GM12878 (cell line): ENCODE results near the gene OSCP1. TPM values are rescaled to one million over a fixed set of nuclear protein-coding genes. Genes with fewer than 3 reads are reported as not detected.

Source experiments
- ATAC-seq: fragments of 200-7000 bp; cut with Tn5 transposase; 3 replicates; pipeline ENCODE4 v1.9.1; 2020; ENCODE audit warnings: mild to moderate bottlenecking, moderate library complexity
- BruUV-seq: library from RNA; stranded (reverse); fragments of 400-500 nt; replicated peaks from 2 replicates; lab custom pipeline; 2021; lab: Mats Ljungman, UMichigan
- CTCF ChIA-PET: fragments of 300-600 bp; sonication (Branson Sonifier 250); formaldehyde crosslinking; extraction: SDS; loops from one replicate; lab custom pipeline; 2021; ENCODE audit warnings: inconsistent platforms; lab: Yijun Ruan, JAX
- POLR2A ChIA-PET: fragments of 350-600 bp; formaldehyde crosslinking; extraction: SDS; loops from one replicate; lab custom pipeline; 2021; ENCODE audit warnings: inconsistent platforms; lab: Charles Lee
- RAD21 ChIA-PET: fragments of 300-600 bp; sonication (Branson Sonifier 250); formaldehyde crosslinking; loops from one replicate; lab custom pipeline; 2023; ENCODE audit warnings: antibody characterized with exemption; ENCODE audit not compliant: unreplicated experiment; lab: Charles Lee
- SMC1A ChIA-PET: fragments of 300-600 bp; sonication (Branson Sonifier 250); formaldehyde crosslinking; loops from one replicate; lab custom pipeline; 2023; ENCODE audit not compliant: unreplicated experiment, uncharacterized antibody; lab: Charles Lee
- DNase-seq: peaks from one replicate; pipeline ENCODE4 v3.0.0-alpha.2; 2011; ENCODE audit warnings: low read depth, low spot score
- FAIRE-seq: peaks from 3 replicates; lab custom pipeline; 2011; peaks lifted over from hg19 to GRCh38; lab: Jason Lieb, UNC
- H2AFZ ChIP-seq: 2 replicates; pipeline ENCODE4 v1.6.0; 2011; ENCODE audit warnings: low read depth, low read length, control low read depth; ENCODE audit not compliant: control insufficient read depth
- H3K27ac ChIP-seq: 2 replicates; pipeline ENCODE4 v1.5.1; 2011; ENCODE audit warnings: control low read depth; ENCODE audit not compliant: control insufficient read depth, insufficient read depth
- H3K27me3 ChIP-seq, 2 experiments: replicated peaks in 1 of 2; 2 replicates each; pipeline versions ENCODE4 v1.6.0 to v1.6.1; 2011; ENCODE audit warnings: low read length in 1 of 2; ENCODE audit not compliant: control insufficient read depth in 2 of 2, insufficient read depth in 2 of 2
- H3K36me3 ChIP-seq, 2 experiments: 2 replicates each; pipeline ENCODE4 v1.5.1; 2011; ENCODE audit warnings: low read length in 1 of 2; ENCODE audit not compliant: control insufficient read depth in 2 of 2, insufficient read depth in 2 of 2
- H3K4me1 ChIP-seq: 2 replicates; pipeline ENCODE4 v1.6.1; 2011; ENCODE audit warnings: mild to moderate bottlenecking, low read length, moderate library complexity, mixed read lengths; ENCODE audit not compliant: control insufficient read depth, insufficient read depth
- H3K4me2 ChIP-seq: 2 replicates; pipeline ENCODE4 v1.6.0; 2011; ENCODE audit warnings: control low read depth; ENCODE audit not compliant: control insufficient read depth, insufficient read depth
- H3K4me3 ChIP-seq: fragments of 200-600 bp; sonication (generic); 2 replicates; pipeline ENCODE4 v1.5.1; 2016
- H3K79me2 ChIP-seq: 2 replicates; pipeline ENCODE4 v1.6.0; 2011; ENCODE audit warnings: low read length; ENCODE audit not compliant: control insufficient read depth, insufficient read depth
- H3K9ac ChIP-seq: 2 replicates; pipeline ENCODE4 v1.8.0; 2011; ENCODE audit warnings: low read length, control low read depth, mixed read lengths; ENCODE audit not compliant: control insufficient read depth, insufficient read depth
- H3K9me3 ChIP-seq: replicated peaks from 3 replicates; pipeline ENCODE4 v1.5.1; 2011; ENCODE audit warnings: mild to moderate bottlenecking, low read length; ENCODE audit not compliant: control insufficient read depth, insufficient read depth
- H4K20me1 ChIP-seq: 2 replicates; pipeline ENCODE4 v1.6.0; 2011; ENCODE audit not compliant: control insufficient read depth, insufficient read depth
- CHD1 ChIP-seq: IDR thresholded peaks from 2 replicates; pipeline ENCODE4 v1.6.1; 2012; ENCODE audit warnings: low read depth, low read length, improper control_type of control experiment
- ESRRA ChIP-seq: IDR thresholded peaks from 2 replicates; pipeline ENCODE4 v1.6.1; 2012; ENCODE audit warnings: mild to moderate bottlenecking, low read length, improper control_type of control experiment
- JUNB ChIP-seq: IDR thresholded peaks from 2 replicates; pipeline ENCODE4 v1.6.1; 2016; ENCODE audit warnings: antibody characterized with exemption, mild to moderate bottlenecking
- KAT2A ChIP-seq: conservative IDR thresholded peaks from 2 replicates; pipeline ENCODE4 v1.6.1; 2011; ENCODE audit warnings: low read depth, low read length; ENCODE audit not compliant: control insufficient read depth
- NFYB ChIP-seq: IDR thresholded peaks from 2 replicates; pipeline ENCODE4 v1.6.1; 2011; ENCODE audit warnings: low read depth, mild to moderate bottlenecking, low read length, improper control_type of control experiment, moderate library complexity; ENCODE audit not compliant: insufficient read depth
- POLR2AphosphoS5 ChIP-seq: IDR thresholded peaks from 2 replicates; pipeline ENCODE4 v1.6.1; 2011; ENCODE audit warnings: mild to moderate bottlenecking, low read length, inconsistent platforms
- POU2F2 ChIP-seq: IDR thresholded peaks from 3 replicates; pipeline ENCODE4 v1.6.1; 2011; ENCODE audit warnings: low read depth, mild to moderate bottlenecking, low read length, borderline replicate concordance
- RELA ChIP-seq: fragments of 450-650 bp; IDR thresholded peaks from 2 replicates; pipeline ENCODE4 v1.8.0; 2014; ENCODE audit warnings: borderline replicate concordance; ENCODE audit not compliant: partially characterized antibody
- RUNX3 ChIP-seq: IDR thresholded peaks from 2 replicates; pipeline ENCODE4 v1.6.1; 2012; ENCODE audit warnings: low read length, inconsistent platforms
- SMAD5 ChIP-seq: IDR thresholded peaks from 2 replicates; pipeline ENCODE4 v1.6.1; 2016; ENCODE audit warnings: antibody characterized with exemption, low read depth
- SRF ChIP-seq, 2 experiments: IDR thresholded peaks; 2 replicates each; pipeline ENCODE4 v1.6.1; 2011; ENCODE audit warnings: low read depth in 2 of 2, low read length in 2 of 2, mild to moderate bottlenecking in 1 of 2, moderate library complexity in 1 of 2
- YBX1 ChIP-seq: fragments of 450-650 bp; IDR thresholded peaks from 2 replicates; pipeline ENCODE4 v1.6.1; 2016; ENCODE audit warnings: antibody characterized with exemption
- ZBTB40 ChIP-seq: fragments of 450-650 bp; IDR thresholded peaks from 2 replicates; pipeline ENCODE4 v1.6.1; 2016; ENCODE audit warnings: mild to moderate bottlenecking, moderate library complexity, borderline replicate concordance
- ZNF384 ChIP-seq: IDR thresholded peaks from 2 replicates; pipeline ENCODE4 v1.6.1; 2012; ENCODE audit warnings: low read depth, mild to moderate bottlenecking, low read length, improper control_type of control experiment, borderline replicate concordance
- ZSCAN29 ChIP-seq: fragments of 450-650 bp; IDR thresholded peaks from 2 replicates; pipeline ENCODE4 v1.6.1; 2017; ENCODE audit warnings: mild to moderate bottlenecking, moderate library complexity
- WGBS: methylation state at CpG from one replicate; pipeline ENCODE4 v1.1.6; 2016; ENCODE audit warnings: low lambda C conversion rate; ENCODE audit not compliant: insufficient replicate concordance, insufficient coverage; ENCODE audit errors: missing lambda C conversion rate; 5-methylcytosine and 5-hydroxymethylcytosine counted together
- in situ Hi-C: fragments of 300-500 bp; cut with MboI; formaldehyde crosslinking; loops from 9 replicates; pipeline ENCODE4 v1.14.3; 2018; ENCODE audit warnings: mixed read lengths
- intact Hi-C: fragments of 100-400 bp; cut with micrococcal nuclease; formaldehyde crosslinking; loops from one replicate; pipeline ENCODE4 v1.14.2; 2022; ENCODE audit not compliant: unreplicated experiment
- polyA plus RNA-seq, 11 experiments: library from polyadenylated mRNA; depleted of rRNA in 4 of 11; unstranded in 6 of 11; stranded (reverse) in 5 of 11; fragments of >200 nt; fragmentation: Nextera tagmentation in 4 of 11; fragmentation: Illumina TruSeq in 1 of 11; extraction: Ambion mirVana in 4 of 11; extraction: Trizol in 1 of 11; gene quantifications; 1 replicate in 1 of 11; 2 replicates in 10 of 11; pipeline versions ENCODE4 v1.2.1 to v1.2.3, GENCODE V29; 2011 to 2016; ENCODE audit warnings: inconsistent platforms in 2 of 11, missing spikeins in 2 of 11, low read depth in 1 of 11
- total RNA-seq, 4 experiments: library from RNA; depleted of rRNA in 3 of 4; stranded (reverse); fragments of >200 nt in 3 of 4; fragmentation: Illumina TruSeq in 1 of 4; extraction: Trizol in 1 of 4; gene quantifications; 2 replicates each; pipeline versions ENCODE4 v1.2.1 to v1.2.3, GENCODE V29; 2013 to 2021
- TF ChIP-seq, protein P1 (sequence below): fragments of 450-650 bp; IDR thresholded peaks from 2 replicates; pipeline ENCODE4 v1.6.1; 2017; ENCODE audit warnings: low read depth, mild to moderate bottlenecking, moderate library complexity

OSCP1 gene
- total and polyA plus RNA-seq, 10 of the 15 experiments (the other 5 are each of a cell fraction or from before 2014, with no cell fraction given) = 1.8 to 5.9 (median 3.0) TPM

DNA sequence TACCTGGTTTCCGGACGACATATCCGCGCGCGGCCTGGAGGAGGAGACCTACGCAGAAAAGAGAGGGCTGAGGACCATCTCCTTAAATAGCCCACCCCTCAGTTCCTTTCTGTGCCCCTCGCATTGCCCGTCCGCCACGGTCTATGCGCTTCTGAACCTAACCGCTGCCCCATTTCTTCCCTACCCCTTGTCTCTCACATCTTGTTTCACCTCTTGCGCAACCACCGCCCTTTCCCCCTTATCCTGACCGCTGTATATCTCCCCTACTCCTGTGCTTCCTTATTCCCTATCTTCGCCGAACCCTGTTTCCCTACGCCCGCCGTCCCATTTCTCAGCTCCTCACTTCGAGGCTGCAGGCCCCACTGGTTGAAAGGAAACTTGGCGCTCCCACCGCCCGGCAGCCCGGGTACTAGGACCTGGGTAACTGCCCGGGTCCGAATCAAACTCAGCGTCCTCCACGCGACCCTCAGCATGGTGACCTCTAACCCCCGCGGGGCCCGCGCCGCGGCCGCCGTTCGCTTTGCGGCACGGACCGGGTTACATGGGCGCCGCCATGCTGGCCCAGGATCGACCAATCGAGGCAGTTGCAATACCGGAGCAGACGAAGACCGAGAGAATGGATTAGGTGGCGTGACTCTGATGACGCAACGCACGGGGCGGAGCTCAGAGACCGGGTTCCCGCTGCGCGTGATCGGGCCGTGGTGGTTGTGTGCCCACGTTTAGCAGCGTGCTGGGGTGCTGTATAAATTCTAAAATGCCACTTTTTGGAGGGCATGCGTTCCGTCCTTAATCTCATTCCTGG is 13.8 kb upstream of the OSCP1 start, which contains the start of gene MRPS15:
MRPS15 (minus strand) TSS at position 582 of the 802 bp plus-strand sequence; CDS start at position 473, 109 bp downstream.
- H3K4me2 ChIP-seq = peak within 1 kb of the TSS; percentile 97
- under 1% methylated on average over 65 of the region's 65 CpGs for WGBS
- H3K27me3 ChIP-seq = no peaks in the 10 kb centered on the region
- FAIRE-seq (peak; percentile 99), DNase-seq (peak; percentile 82), ATAC-seq (peak; percentile 94)
- H3K9ac ChIP-seq = peak within 1 kb of the TSS; percentile 79
- peak within 1 kb of the TSS; percentile 85 for H3K27ac ChIP-seq
- no TSS peak for BruUV-seq
- H3K79me2 ChIP-seq = peaks cover 17% of the 10 kb centered on the region
- in situ Hi-C loops = no loop called here
- no peaks in the 10 kb centered on the region for H4K20me1 ChIP-seq
- intact Hi-C loops = no loop called here
- no peaks in the 10 kb centered on the region for H3K9me3 ChIP-seq
- peaks cover 4 to 16% of the 10 kb centered on the region in 2 experiments for H3K36me3 ChIP-seq
- peaks cover under 1% of the 10 kb centered on the region; the same call in 1 of the 2 replicates for H3K4me1 ChIP-seq
- peak within 1 kb of the TSS; percentile 87 for H3K4me3 ChIP-seq
- ChIA-PET RAD21 (interaction anchor here (0.6 to 1.3 kb wide), 3 partner anchors 11 to 157 kb away, joined by 4 to 7 read pairs (median 4); no protein-coding TSS in a partner anchor), POLR2A (interaction anchor here (0.5 to 1.9 kb wide), 7 partner anchors 10 to 1334 kb away, joined by 3 to 11 read pairs (median 4); partner anchors contain the start of genes LSM10 and OSCP1), SMC1A (interaction anchor here (1.3 kb wide), 1 partner anchor 314 kb away, joined by 3 read pairs; the partner anchor contains the start of gene TRAPPC3), CTCF (interaction anchor here (0.9 to 2.3 kb wide), 5 partner anchors 10 to 95 kb away, joined by 3 to 9 read pairs (median 4); partner anchors contain the start of genes LSM10 and OSCP1)
- peak within 1 kb of the TSS; percentile 91 for H2AFZ ChIP-seq
- peak; percentile 92; the same call in 2 of the 3 replicates for TF ChIP-seq POU2F2
- TF ChIP-seq CHD1 = no peak
- peak; percentile 35; the same call in 1 of the 2 replicates for TF ChIP-seq ESRRA
- 0 out of 2 replicates have a peak, but pooled peaks have one; percentile 14 for TF ChIP-seq YBX1
- TF ChIP-seq ZNF384 = no peak
- peak; percentile 93 for TF ChIP-seq RELA
- peak; percentile 24; the same call in 1 of the 2 replicates for TF ChIP-seq NFYB
- peak; percentile 45; the same call in 1 of the 2 replicates for TF ChIP-seq SMAD5
- TF ChIP-seq ZBTB40 = peak; percentile 31; the same call in 1 of the 2 replicates
- peak; percentile 73 for TF ChIP-seq RUNX3
- TF ChIP-seq, protein P1, sequence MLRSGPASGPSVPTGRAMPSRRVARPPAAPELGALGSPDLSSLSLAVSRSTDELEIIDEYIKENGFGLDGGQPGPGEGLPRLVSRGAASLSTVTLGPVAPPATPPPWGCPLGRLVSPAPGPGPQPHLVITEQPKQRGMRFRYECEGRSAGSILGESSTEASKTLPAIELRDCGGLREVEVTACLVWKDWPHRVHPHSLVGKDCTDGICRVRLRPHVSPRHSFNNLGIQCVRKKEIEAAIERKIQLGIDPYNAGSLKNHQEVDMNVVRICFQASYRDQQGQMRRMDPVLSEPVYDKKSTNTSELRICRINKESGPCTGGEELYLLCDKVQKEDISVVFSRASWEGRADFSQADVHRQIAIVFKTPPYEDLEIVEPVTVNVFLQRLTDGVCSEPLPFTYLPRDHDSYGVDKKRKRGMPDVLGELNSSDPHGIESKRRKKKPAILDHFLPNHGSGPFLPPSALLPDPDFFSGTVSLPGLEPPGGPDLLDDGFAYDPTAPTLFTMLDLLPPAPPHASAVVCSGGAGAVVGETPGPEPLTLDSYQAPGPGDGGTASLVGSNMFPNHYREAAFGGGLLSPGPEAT = peak; percentile 100
- peak; percentile 95 for TF ChIP-seq POLR2AphosphoS5
- no peak for TF ChIP-seq KAT2A
- no peak for TF ChIP-seq JUNB
- no peak for TF ChIP-seq ZSCAN29
- peak; percentile 97 to 100 for TF ChIP-seq SRF (IDR thresholded peaks at IDR 0.05; ENCODE audit: low read depth in 2 of 2, low read length in 2 of 2)
